A673 (cell line): ENCODE measurements around the gene CSNK2B.

Experiments
- CTCF ChIP-seq: fragments of 300-800, 200-600 bp; sonication (generic); conservative IDR thresholded peaks from 2 replicates; pipeline ENCODE4 v1.5.1; 2017; ENCODE audit warnings: low read depth, mild to moderate bottlenecking, antibody characterized with exemption, low read length, moderate library complexity, mixed read lengths
- EZH2 ChIP-seq: fragments of 200-600 bp; sonication (generic); IDR thresholded peaks from 2 replicates; pipeline ENCODE4 v1.6.1; 2017; ENCODE audit warnings: borderline replicate concordance, low read depth, mild to moderate bottlenecking, mixed read lengths, antibody characterized with exemption, low read length; ENCODE audit not compliant: poor library complexity, severe bottlenecking

GRCh38 chr6:31660381-31661261 lies 5.3 kb upstream of the CSNK2B start, which contains the start of gene C6orf47:
- TF ChIP-seq CTCF (no peak), EZH2 (no peak)
